H1 (cell line): ENCODE results near the gene ITPKB. TPM values are rescaled to one million over a fixed set of nuclear protein-coding genes. Genes with fewer than 3 reads are reported as not detected.

Source experiments
- CTCF ChIA-PET: fragments of 300-600 bp; sonication (Branson Sonifier 250); formaldehyde crosslinking; loops from one replicate; lab custom pipeline; 2021; ENCODE audit not compliant: partially characterized antibody; lab: Charles Lee
- POLR2A ChIA-PET: fragments of 300-600 bp; sonication (Branson Sonifier 250); formaldehyde crosslinking; loops from one replicate; lab custom pipeline; 2021; ENCODE audit warnings: inconsistent platforms; ENCODE audit not compliant: partially characterized antibody; lab: Charles Lee
- DNase-seq, 2 experiments: peaks; one replicate each; pipeline versions ENCODE4 v3.0.0 to v3.0.0-alpha.2; 2010 to 2022; ENCODE audit warnings: low spot score in 2 of 2, low read depth in 1 of 2, mixed read lengths in 1 of 2
- FAIRE-seq: peaks from 2 replicates; lab custom pipeline; 2011; peaks lifted over from hg19 to GRCh38; lab: Jason Lieb, UNC
- H2AFZ ChIP-seq: 2 replicates; pipeline ENCODE4 v1.8.1; 2012; ENCODE audit warnings: low read length, inconsistent platforms
- H2AK5ac ChIP-seq: 2 replicates; pipeline ENCODE4 v1.6.1; 2013; ENCODE audit warnings: low read depth, low read length
- H2BK120ac ChIP-seq: replicated peaks from 2 replicates; pipeline ENCODE3; 2013; ENCODE audit warnings: low read depth, low read length, inconsistent platforms
- H2BK12ac ChIP-seq: 2 replicates; pipeline ENCODE4 v1.6.1; 2013; ENCODE audit warnings: low read depth, low read length
- H2BK15ac ChIP-seq: 2 replicates; pipeline ENCODE4 v1.6.1; 2013; ENCODE audit warnings: low read length
- H2BK20ac ChIP-seq: 2 replicates; pipeline ENCODE4 v1.6.1; 2013; ENCODE audit warnings: low read length
- H2BK5ac ChIP-seq: 2 replicates; pipeline ENCODE4 v1.6.1; 2013; ENCODE audit warnings: low read depth, low read length
- H3K14ac ChIP-seq: 2 replicates; pipeline ENCODE4 v1.6.1; 2013; ENCODE audit warnings: inconsistent platforms; ENCODE audit not compliant: insufficient read length
- H3K18ac ChIP-seq: 2 replicates; pipeline ENCODE4 v1.6.1; 2013; ENCODE audit warnings: low read length; ENCODE audit errors: extremely low read depth
- H3K23ac ChIP-seq: 2 replicates; pipeline ENCODE4 v1.6.1; 2013; ENCODE audit warnings: inconsistent platforms; ENCODE audit not compliant: insufficient read length
- H3K23me2 ChIP-seq: 2 replicates; pipeline ENCODE4 v1.6.1; 2013; ENCODE audit warnings: low read depth, low read length
- H3K27ac ChIP-seq: 2 replicates; pipeline ENCODE4 v1.6.1; 2011; ENCODE audit warnings: low read depth, low read length, inconsistent platforms
- H3K27me3 ChIP-seq, 4 experiments: replicated peaks in 1 of 4; 1 replicate in 1 of 4; 2 replicates in 3 of 4; pipeline versions ENCODE4 v1.6.1 to v1.8.1; 2011 to 2013; ENCODE audit warnings: low read length in 3 of 4, mild to moderate bottlenecking in 3 of 4, inconsistent platforms in 2 of 4, mixed read lengths in 2 of 4, moderate library complexity in 1 of 4; ENCODE audit not compliant: control insufficient read depth in 3 of 4, insufficient read depth in 3 of 4; ENCODE audit errors: extremely low read depth in 1 of 4
- H3K36me3 ChIP-seq, 4 experiments: 2 replicates each; pipeline versions ENCODE4 v1.6.1 to v1.8.1; 2011 to 2013; ENCODE audit warnings: mild to moderate bottlenecking in 4 of 4, low read length in 3 of 4, moderate library complexity in 2 of 4, control low read depth in 1 of 4, inconsistent platforms in 1 of 4; ENCODE audit not compliant: insufficient read depth in 4 of 4, control insufficient read depth in 2 of 4
- H3K4ac ChIP-seq: replicated peaks from 2 replicates; pipeline ENCODE3; 2013; ENCODE audit warnings: low read length, low read depth, mixed read lengths, inconsistent platforms; ENCODE audit not compliant: insufficient read length
- H3K4me1 ChIP-seq, 4 experiments: replicated peaks in 1 of 4; 1 replicate in 1 of 4; 2 replicates in 3 of 4; pipeline versions ENCODE4 v1.6.1 to v1.8.1; 2011 to 2013; ENCODE audit warnings: low read length in 3 of 4, inconsistent platforms in 2 of 4, mixed read lengths in 1 of 4; ENCODE audit not compliant: insufficient read depth in 4 of 4, control insufficient read depth in 3 of 4
- H3K4me2 ChIP-seq, 2 experiments: 2 replicates each; pipeline versions ENCODE4 v1.6.1 to v1.8.1; 2011 to 2013; ENCODE audit warnings: low read depth in 2 of 2, low read length in 2 of 2, control low read depth in 1 of 2, inconsistent platforms in 1 of 2, mild to moderate bottlenecking in 1 of 2; ENCODE audit not compliant: insufficient read depth in 1 of 2
- H3K4me3 ChIP-seq, 4 experiments: fragments of 200-600, 300-600 bp in 1 of 4; sonication (generic), shearing (Covaris generic), sonication (Bioruptor Twin) in 1 of 4; 2 replicates each; pipeline versions ENCODE4 v1.5.1 to v1.8.1; 2011 to 2016; ENCODE audit warnings: low read length in 4 of 4, low read depth in 3 of 4, control low read depth in 2 of 4, inconsistent platforms in 2 of 4, mild to moderate bottlenecking in 2 of 4, mixed read lengths in 1 of 4, moderate library complexity in 1 of 4; ENCODE audit not compliant: insufficient read depth in 2 of 4; ENCODE audit errors: extremely low read depth in 1 of 4
- H3K56ac ChIP-seq: replicated peaks from 2 replicates; pipeline ENCODE3; 2013; ENCODE audit warnings: low read depth, mild to moderate bottlenecking, mixed read lengths, low read length, inconsistent platforms; ENCODE audit not compliant: insufficient read length
- H3K79me1 ChIP-seq: 2 replicates; pipeline ENCODE4 v1.6.1; 2013; ENCODE audit warnings: low read depth, low read length, control low read depth
- H3K79me2 ChIP-seq, 2 experiments: 2 replicates each; pipeline versions ENCODE4 v1.6.1 to v1.8.1; 2012 to 2013; ENCODE audit warnings: low read length in 2 of 2, mild to moderate bottlenecking in 2 of 2, inconsistent platforms in 1 of 2; ENCODE audit not compliant: insufficient read depth in 2 of 2, control insufficient read depth in 1 of 2
- H3K9ac ChIP-seq, 4 experiments: replicated peaks in 1 of 4; 1 replicate in 1 of 4; 2 replicates in 3 of 4; pipeline versions ENCODE4 v1.6.1 to v1.8.1; 2011 to 2013; ENCODE audit warnings: low read depth in 3 of 4, low read length in 3 of 4, control low read depth in 2 of 4, mild to moderate bottlenecking in 2 of 4, moderate library complexity in 2 of 4, inconsistent platforms in 1 of 4; ENCODE audit errors: extremely low read depth in 1 of 4
- H3K9me3 ChIP-seq, 2 experiments: 2 replicates each; pipeline versions ENCODE4 v1.6.1 to v1.8.1; 2012 to 2013; ENCODE audit warnings: mild to moderate bottlenecking in 2 of 2, moderate library complexity in 2 of 2, control low read depth in 1 of 2, inconsistent platforms in 1 of 2, low read depth in 1 of 2, low read length in 1 of 2, mixed read lengths in 1 of 2; ENCODE audit not compliant: insufficient read depth in 2 of 2
- H4K20me1 ChIP-seq, 2 experiments: replicated peaks in 1 of 2; 2 replicates each; pipeline versions ENCODE3 to v1.8.1; 2011 to 2013; ENCODE audit warnings: inconsistent platforms in 2 of 2, low read length in 2 of 2, mild to moderate bottlenecking in 1 of 2; ENCODE audit not compliant: insufficient read depth in 2 of 2, control insufficient read depth in 1 of 2
- H4K5ac ChIP-seq: 2 replicates; pipeline ENCODE4 v1.6.1; 2013; ENCODE audit warnings: low read length, low read depth, mixed read lengths, inconsistent platforms; ENCODE audit not compliant: insufficient read length
- H4K8ac ChIP-seq: 2 replicates; pipeline ENCODE4 v1.8.0; 2013; ENCODE audit warnings: mild to moderate bottlenecking, moderate library complexity, low read length, inconsistent platforms; ENCODE audit not compliant: insufficient read depth; ENCODE audit errors: extremely low read depth
- H4K91ac ChIP-seq: replicated peaks from 2 replicates; pipeline ENCODE3; 2013; ENCODE audit warnings: low read length, mixed read lengths, inconsistent platforms; ENCODE audit not compliant: insufficient read length
- KDM4A ChIP-seq: IDR thresholded peaks from one replicate; pipeline ENCODE4 v1.7.1; 2012; ENCODE audit warnings: low read depth, mild to moderate bottlenecking, moderate library complexity, low read length, inconsistent platforms; ENCODE audit not compliant: severe bottlenecking
- RAD21 ChIP-seq, 2 experiments: IDR thresholded peaks in 1 of 2; conservative IDR thresholded peaks in 1 of 2; 2 replicates each; pipeline ENCODE4 v1.6.1; 2011; ENCODE audit warnings: low read depth in 2 of 2, low read length in 2 of 2, improper control_type of control experiment in 1 of 2, inconsistent platforms in 1 of 2, mild to moderate bottlenecking in 1 of 2, moderate library complexity in 1 of 2
- WGBS, 2 experiments: shearing (Covaris generic) in 1 of 2; methylation state at CpG; one replicate each; pipeline versions ENCODE4 v1.1.6 to v1.1.7; 2013 to 2015; ENCODE audit warnings: low lambda C conversion rate in 2 of 2, mixed read lengths in 2 of 2, inconsistent platforms in 1 of 2, low coverage in 1 of 2, missing lambda C conversion rate in 1 of 2; ENCODE audit not compliant: insufficient replicate concordance in 2 of 2, insufficient coverage in 1 of 2, insufficient read length in 1 of 2; ENCODE audit errors: extremely low coverage in 1 of 2, missing lambda C conversion rate in 1 of 2; 5-methylcytosine and 5-hydroxymethylcytosine counted together
- polyA plus RNA-seq, 7 experiments: library from polyadenylated mRNA; depleted of rRNA in 3 of 7; stranded (reverse) in 5 of 7; unstranded in 2 of 7; fragments of >200 nt in 5 of 7; fragments of 200-250 nt in 2 of 7; gene quantifications; 1 replicate in 5 of 7; 2 replicates in 1 of 7; 4 replicates in 1 of 7; pipeline versions ENCODE4 v1.2.1 to v1.2.3, GENCODE V29; 2011 to 2013; ENCODE audit warnings: missing spikeins in 2 of 7, mixed read lengths in 2 of 7
- total RNA-seq: library from RNA; stranded (reverse); fragmentation: NEBNext Ultra II Directional; extraction: Animal tissue kit (Norgen Biotek cat#: 25700); gene quantifications from 2 replicates; pipeline ENCODE4 v1.2.1, GENCODE V29; 2021

The ITPKB gene
- total and polyA plus RNA-seq, 2 of the 8 experiments (the other 6 are each of a cell fraction or from before 2014, with no cell fraction given): 1.7 to 4.8 TPM

GRCh38 chr1:226738421-226738994 lies 574 bp downstream of the ITPKB start:
- FAIRE-seq: no peak
- H3K56ac ChIP-seq: no peak overlapping the region
- peak in 1 of 2 experiments; percentile 69 for DNase-seq
- H3K27ac ChIP-seq: no peak overlapping the region
- H2BK12ac ChIP-seq: peak overlapping the region; percentile 92; the same call in 1 of the 2 replicates
- H2BK120ac ChIP-seq: peak overlapping the region; percentile 68
- H2BK15ac ChIP-seq: no peak overlapping the region; the same call in 1 of the 2 replicates
- H4K20me1 ChIP-seq: no peaks in the 10 kb centered on the region
- H4K5ac ChIP-seq: no peak overlapping the region
- peak overlapping the region in 2 of 4 experiments; percentile 8 to 16; a peak in 3 of 7 replicates for H3K9ac ChIP-seq
- peaks cover 26% of the 10 kb centered on the region for H3K23me2 ChIP-seq
- peak overlapping the region; percentile 43 for H2AFZ ChIP-seq
- peak overlapping the region; percentile 87 for H3K18ac ChIP-seq
- no peak overlapping the region for H3K4ac ChIP-seq
- H3K36me3 ChIP-seq: no peaks in the 10 kb centered on the region
- H2BK5ac ChIP-seq: peak overlapping the region; percentile 60; the same call in 1 of the 2 replicates
- peak overlapping the region; percentile 33 to 66 (median 56) for H3K4me3 ChIP-seq
- peaks cover 2 to 24% (median 12%) of the 10 kb centered on the region in 4 experiments; a peak in 6 of 7 replicates for H3K4me1 ChIP-seq
- no peaks in the 10 kb centered on the region for H3K79me1 ChIP-seq
- H3K4me2 ChIP-seq: peak overlapping the region; percentile 88 to 98
- no peak overlapping the region for H3K23ac ChIP-seq
- H4K91ac ChIP-seq: no peak overlapping the region
- no peak overlapping the region for H4K8ac ChIP-seq
- no peaks in the 10 kb centered on the region for H3K79me2 ChIP-seq
- 0% methylated on average over 37 of the region's 52 CpGs; no CpG with 5 or more reads in 1 of the 2 experiments for WGBS, 2 experiments
- CTCF ChIA-PET: interaction anchor here (0.6 to 2.2 kb wide), 4 partner anchors 8 to 16 kb away, joined by 3 to 5 read pairs (median 4); no protein-coding TSS in a partner anchor
- POLR2A ChIA-PET: interaction anchor here (0.8 kb wide), 1 partner anchor 189 kb away, joined by 3 read pairs; no protein-coding TSS in a partner anchor
- no peaks in the 10 kb centered on the region; a peak in 1 of 4 replicates for H3K9me3 ChIP-seq
- H2AK5ac ChIP-seq: no peak overlapping the region
- H3K14ac ChIP-seq: no peak overlapping the region
- H2BK20ac ChIP-seq: peak overlapping the region; percentile 48; the same call in 1 of the 2 replicates
- H3K27me3 ChIP-seq: peaks cover 0 to 65% (median 45%) of the 10 kb centered on the region in 4 experiments; a peak in 6 of 7 replicates
- peak; percentile 76 for TF ChIP-seq KDM4A
- peak in 1 of 2 experiments; percentile 4; a peak in 1 of 4 replicates for TF ChIP-seq RAD21 (IDR thresholded peaks at IDR 0.05 in 1 of 2, conservative IDR thresholded peaks at IDR 0.05 in 1 of 2; ENCODE audit: low read depth in 2 of 2, low read length in 2 of 2)
